Heart left ventricle (tissue), 16 donors: ENCODE results near the gene KMT2B. TPM values are rescaled to one million over a fixed set of nuclear protein-coding genes. Genes with fewer than 3 reads are reported as not detected.

ENCODE experiments used
- ATAC-seq, 4 donors: fragments of 200-7000 bp; cut with Tn5 transposase; one replicate each; pipeline ENCODE4 v1.9.1; 2020 to 2022; ENCODE audit warnings: moderate library complexity in 4 of 4, mild to moderate bottlenecking in 3 of 4, moderate number of reproducible peaks in 1 of 4
- DNase-seq, 5 donors: peaks; one replicate each; pipeline ENCODE4 v3.0.0-alpha.2; 2020
- H3K27ac ChIP-seq, 12 donors: fragments of 200-600 bp; sonication (generic) in 4 of 12; one replicate each; pipeline versions ENCODE4 v1.5.0 to v1.8.0; 2016 to 2022; ENCODE audit warnings: mild to moderate bottlenecking in 2 of 12
- H3K27me3 ChIP-seq, 9 donors: fragments of 200-600 bp; sonication (generic) in 2 of 9; one replicate each; pipeline versions ENCODE4 v1.5.1 to v1.8.0; 2016 to 2022; ENCODE audit warnings: mild to moderate bottlenecking in 3 of 9
- H3K36me3 ChIP-seq, 9 donors: fragments of 200-600 bp; sonication (generic) in 2 of 9; one replicate each; pipeline versions ENCODE4 v1.5.0 to v1.8.0; 2018 to 2022; ENCODE audit warnings: mild to moderate bottlenecking in 2 of 9
- H3K4me1 ChIP-seq, 12 donors: fragments of 200-600 bp; sonication (generic) in 4 of 12; one replicate each; pipeline versions ENCODE4 v1.5.0 to v1.8.0; 2016 to 2022; ENCODE audit warnings: mild to moderate bottlenecking in 3 of 12
- H3K4me3 ChIP-seq, 12 donors: fragments of 200-600 bp; sonication (generic) in 4 of 12; one replicate each; pipeline versions ENCODE4 v1.5.0 to v1.8.0; 2017 to 2022; ENCODE audit warnings: mild to moderate bottlenecking in 9 of 12, moderate library complexity in 4 of 12
- H3K9me3 ChIP-seq, 12 donors: fragments of 200-600 bp; sonication (generic) in 4 of 12; one replicate each; pipeline versions ENCODE4 v1.5.0 to v1.8.0; 2016 to 2022; ENCODE audit warnings: mild to moderate bottlenecking in 1 of 12
- POLR2A ChIP-seq, 2 donors: fragments of 450-650 bp; IDR thresholded peaks; one replicate each; pipeline ENCODE4 v1.6.1; 2017; ENCODE audit warnings: antibody characterized with exemption in 2 of 2, mild to moderate bottlenecking in 2 of 2, moderate library complexity in 2 of 2
- WGBS, 4 donors: extraction: QIAGEN DNeasy Blood & Tissue Kit in 2 of 4; methylation state at CpG; one replicate each; pipeline versions ENCODE4 v1.1.5 to v1.1.7; 2013 to 2018; 5-methylcytosine and 5-hydroxymethylcytosine counted together
- intact Hi-C, 10 donors: fragments of 100-400 bp; cut with DNase I; formaldehyde crosslinking; loops; one replicate each; pipeline versions ENCODE4 v1.11.1 to v1.14.2; 2022
- polyA plus RNA-seq, 2 donors: library from polyadenylated mRNA; stranded (reverse); fragments of 200-250 nt; gene quantifications; one replicate each; pipeline ENCODE4 v1.2.3, GENCODE V29; 2013
- total RNA-seq, 9 donors: library from RNA; depleted of rRNA in 2 of 9; stranded (reverse); fragments of >200 nt in 2 of 9; fragmentation: NEBNext Ultra II Directional in 3 of 9; extraction: Animal tissue kit (Norgen Biotek cat#: 25700) in 3 of 9; gene quantifications; one replicate each; pipeline versions ENCODE4 v1.1.0 to v1.2.4, GENCODE V29; 2016 to 2023
- TF ChIP-seq, protein P1 (sequence below), 12 donors: fragments of 200-600 bp; sonication (generic) in 4 of 12; IDR thresholded peaks; one replicate each; pipeline versions ENCODE4 v1.5.0 to v1.8.0; 2018 to 2022; ENCODE audit warnings: antibody characterized with exemption in 12 of 12, mild to moderate bottlenecking in 5 of 12
- donor health status: ischemic (EF 13 %, LVEDD 7.1; RV severe dilation, severe dysfunction).
- donor health status: healthy with polysubstance abuse.
- donor health status: DM: no; HTN: yes; CAD: no.
- donor health status: DM: no; HTN: no; CAD: no.
- donor health status: ischemic (EF 25% LVEDD 6.9; RV normal size, moderate dysfunction).
- donor health status: ischemic (EF 25% LVEDD 5.7; RV mildly dilated, moderate dysfunction).
- donor health status: healthy.
- donor health status: DM: yes; HTN: yes; CAD: no.
- donor health status: ischemic (EF 35%, LVEDD 5.7; RV mildly dilated, moderate dysfunction).
- donor health status: nonischemic (EF 11% LVEDD 7.7; RV severe dilation, severe dysfunction).
- donor health status: DM: yes; HTN: yes; CAD: no.
- donor health status: PGD.
- donor health status: ischemic (EF 29% LVEDD 5.4; RV normal size, mild dysfunction).
- donor health status: nonischemic (EF 23%, LVEDD 6.1; RV moderate dilation, normal function).

Gene KMT2B
- total and polyA plus RNA-seq, 11 donors: 11.3 to 24.5 (median 15.7) TPM

DNA sequence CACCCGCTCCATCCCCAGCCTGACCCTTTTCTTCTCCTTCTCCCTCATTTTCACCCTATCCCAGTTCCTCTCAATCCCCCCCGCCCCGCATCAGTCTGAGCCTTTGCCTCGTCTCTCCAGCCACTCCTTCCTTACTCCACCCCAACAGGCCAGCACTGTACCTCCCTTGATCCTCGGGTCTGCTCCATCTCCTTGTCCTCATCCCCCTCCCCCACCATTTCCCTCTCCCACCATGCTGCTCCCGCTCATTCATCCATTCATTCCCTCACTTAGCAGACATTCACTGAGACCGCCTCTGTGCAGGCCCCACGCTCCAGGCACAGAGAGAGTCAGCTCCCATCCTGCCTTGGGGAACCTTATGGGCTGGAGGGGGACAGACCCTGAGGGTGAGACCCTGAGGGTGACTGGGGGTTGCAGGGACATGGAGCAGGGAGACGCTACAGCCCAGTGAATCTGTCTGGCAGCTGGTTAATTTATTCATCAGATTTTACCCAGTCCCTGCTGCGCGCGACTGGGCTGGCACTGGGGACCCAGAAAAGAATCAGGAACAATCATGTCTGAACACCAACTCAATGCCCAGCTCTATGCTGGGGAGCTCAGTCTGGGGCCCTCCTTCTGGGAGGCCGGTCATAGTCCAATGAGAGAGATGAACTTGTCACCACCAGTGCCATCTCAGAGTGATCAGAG lies 58.4 kb downstream of the KMT2B start:
- TF ChIP-seq POLR2A (IDR thresholded peaks at IDR 0.05): no peak
- TF ChIP-seq, protein P1, sequence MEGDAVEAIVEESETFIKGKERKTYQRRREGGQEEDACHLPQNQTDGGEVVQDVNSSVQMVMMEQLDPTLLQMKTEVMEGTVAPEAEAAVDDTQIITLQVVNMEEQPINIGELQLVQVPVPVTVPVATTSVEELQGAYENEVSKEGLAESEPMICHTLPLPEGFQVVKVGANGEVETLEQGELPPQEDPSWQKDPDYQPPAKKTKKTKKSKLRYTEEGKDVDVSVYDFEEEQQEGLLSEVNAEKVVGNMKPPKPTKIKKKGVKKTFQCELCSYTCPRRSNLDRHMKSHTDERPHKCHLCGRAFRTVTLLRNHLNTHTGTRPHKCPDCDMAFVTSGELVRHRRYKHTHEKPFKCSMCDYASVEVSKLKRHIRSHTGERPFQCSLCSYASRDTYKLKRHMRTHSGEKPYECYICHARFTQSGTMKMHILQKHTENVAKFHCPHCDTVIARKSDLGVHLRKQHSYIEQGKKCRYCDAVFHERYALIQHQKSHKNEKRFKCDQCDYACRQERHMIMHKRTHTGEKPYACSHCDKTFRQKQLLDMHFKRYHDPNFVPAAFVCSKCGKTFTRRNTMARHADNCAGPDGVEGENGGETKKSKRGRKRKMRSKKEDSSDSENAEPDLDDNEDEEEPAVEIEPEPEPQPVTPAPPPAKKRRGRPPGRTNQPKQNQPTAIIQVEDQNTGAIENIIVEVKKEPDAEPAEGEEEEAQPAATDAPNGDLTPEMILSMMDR (IDR thresholded peaks at IDR 0.05): no peak
- peaks cover 0 to 31% (median 9%) of the 10 kb centered on the region in 9 donors for H3K36me3 ChIP-seq
- H3K27ac ChIP-seq: peak overlapping the region in 3 of 12 donors; percentile 1 to 77 (median 58)
- H3K27me3 ChIP-seq: no peaks in the 10 kb centered on the region
- no peaks in the 10 kb centered on the region for H3K9me3 ChIP-seq
- ATAC-seq (no peak), DNase-seq (no peak)
- intact Hi-C loops: loop anchor here in 2 of 10 donors (10.0 kb wide), 2 partner anchors 109 to 159 kb away; partner anchors contain the start of gene LRFN3 (in 1 of the 2)
- 56 to 62% (median 57%) methylated on average over 13 of the region's 13 CpGs for WGBS, 4 donors
- H3K4me3 ChIP-seq: peak overlapping the region; percentile 68 to 99 (median 92)
- H3K4me1 ChIP-seq: peaks cover 0 to 17% (median 5%) of the 10 kb centered on the region in 12 donors

GRCh38 chr19:35777086-35777841 lies 59.5 kb downstream of the KMT2B start:
- ATAC-seq (no peak), DNase-seq (no peak)
- Histone ChIP-seq H3K4me1 (peaks cover 0 to 17% (median 5%) of the 10 kb centered on the region in 12 donors), H3K9me3 (no peaks in the 10 kb centered on the region), H3K27ac (no peak overlapping the region), H3K36me3 (peaks cover 0 to 39% (median 10%) of the 10 kb centered on the region in 9 donors), H3K27me3 (no peaks in the 10 kb centered on the region), H3K4me3 (no peak overlapping the region)
- intact Hi-C loops: loop anchor here in 2 of 10 donors (10.0 kb wide), 2 partner anchors 108 to 158 kb away; partner anchors contain the start of gene LRFN3 (in 1 of the 2)
- TF ChIP-seq POLR2A (IDR thresholded peaks at IDR 0.05): no peak
- TF ChIP-seq, protein P1 (IDR thresholded peaks at IDR 0.05): no peak
- WGBS, 4 donors: 66 to 76% (median 74%) methylated on average over 17 to 19 of the region's 19 CpGs

DNA sequence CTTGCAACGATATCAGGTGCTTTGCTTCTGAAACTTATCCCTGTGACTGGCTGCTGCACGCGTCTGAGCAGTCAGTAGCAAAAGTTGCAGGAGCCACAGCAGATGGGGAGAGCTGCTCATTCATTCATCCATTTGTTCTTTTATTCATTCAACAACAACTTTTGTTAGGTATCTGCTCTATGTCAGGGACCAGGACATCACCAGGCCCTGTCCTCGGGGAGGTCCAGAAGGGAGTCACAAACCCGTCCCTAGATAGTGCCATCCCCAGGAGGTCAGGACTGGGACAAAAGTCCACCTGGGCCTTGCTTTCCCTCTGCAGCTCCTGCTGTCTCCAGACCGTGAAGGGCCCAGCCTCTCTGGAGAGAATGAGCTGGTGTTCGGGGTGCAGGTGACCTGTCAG lies 60.2 kb downstream of the KMT2B start:
- Histone ChIP-seq H3K27ac (no peak overlapping the region), H3K4me3 (no peak overlapping the region), H3K4me1 (peaks cover 0 to 17% (median 5%) of the 10 kb centered on the region in 12 donors), H3K9me3 (no peaks in the 10 kb centered on the region), H3K27me3 (no peaks in the 10 kb centered on the region), H3K36me3 (peaks cover 0 to 46% (median 12%) of the 10 kb centered on the region in 9 donors)
- WGBS, 4 donors: 79 to 97% (median 91%) methylated on average over 7 of the region's 7 CpGs
- intact Hi-C loops: loop anchor here in 2 of 10 donors (10.0 kb wide), 2 partner anchors 107 to 157 kb away; partner anchors contain the start of gene LRFN3 (in 1 of the 2)
- TF ChIP-seq, protein P1 (IDR thresholded peaks at IDR 0.05): no peak
- no peak for TF ChIP-seq POLR2A (IDR thresholded peaks at IDR 0.05)
- DNase-seq: no peak
- no peak for ATAC-seq

DNA sequence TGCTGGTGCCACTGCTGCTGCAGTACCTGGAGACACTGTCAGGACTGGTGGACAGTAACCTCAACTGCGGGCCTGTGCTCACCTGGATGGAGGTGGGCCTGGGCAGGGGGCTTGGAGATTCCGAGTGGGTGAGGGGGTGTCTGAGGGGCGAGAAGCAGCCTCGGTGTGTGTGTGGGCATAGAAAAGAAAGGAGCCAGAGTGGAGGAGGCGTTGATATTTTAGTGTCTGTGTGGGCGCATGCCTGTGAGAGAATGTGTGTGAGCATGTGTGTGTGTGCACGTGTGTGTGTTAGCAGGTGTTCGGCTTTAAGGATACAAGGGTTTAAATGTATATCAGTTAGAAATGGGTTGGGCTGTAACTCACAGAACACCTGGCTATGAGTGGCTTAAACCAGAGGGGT lies 61.2 kb downstream of the KMT2B start:
- DNase-seq: no peak
- Histone ChIP-seq H3K9me3 (no peaks in the 10 kb centered on the region), H3K36me3 (peaks cover 0 to 46% (median 12%) of the 10 kb centered on the region in 9 donors), H3K27ac (no peak overlapping the region), H3K4me1 (peaks cover 0 to 17% (median 5%) of the 10 kb centered on the region in 12 donors), H3K27me3 (no peaks in the 10 kb centered on the region), H3K4me3 (no peak overlapping the region)
- no peak for ATAC-seq
- intact Hi-C loops: loop anchor here in 2 of 10 donors (10.0 kb wide), 2 partner anchors 106 to 156 kb away; partner anchors contain the start of gene LRFN3 (in 1 of the 2)
- 91 to 95% (median 95%) methylated on average over 8 of the region's 8 CpGs for WGBS, 4 donors
- TF ChIP-seq, protein P1 (IDR thresholded peaks at IDR 0.05): no peak
- TF ChIP-seq POLR2A (IDR thresholded peaks at IDR 0.05): no peak
